GM12873 (cell line): ENCODE data around the gene GPR157.

Source experiments
- TF ChIP-seq, protein P1 (sequence below): IDR thresholded peaks from 2 replicates; pipeline ENCODE4 v1.5.1; 2012; ENCODE audit warnings: low read depth, mild to moderate bottlenecking, moderate library complexity, low read length, control low read depth; ENCODE audit not compliant: insufficient read depth; ENCODE audit errors: missing control alignments

Gene GPR157

GRCh38 chr1:9128520-9129265 is at the start of gene GPR157:
TSS of gene GPR157 (minus strand) at chr1:9129102. CDS start at chr1:9129027, 75 bp downstream.
- TF ChIP-seq, protein P1, sequence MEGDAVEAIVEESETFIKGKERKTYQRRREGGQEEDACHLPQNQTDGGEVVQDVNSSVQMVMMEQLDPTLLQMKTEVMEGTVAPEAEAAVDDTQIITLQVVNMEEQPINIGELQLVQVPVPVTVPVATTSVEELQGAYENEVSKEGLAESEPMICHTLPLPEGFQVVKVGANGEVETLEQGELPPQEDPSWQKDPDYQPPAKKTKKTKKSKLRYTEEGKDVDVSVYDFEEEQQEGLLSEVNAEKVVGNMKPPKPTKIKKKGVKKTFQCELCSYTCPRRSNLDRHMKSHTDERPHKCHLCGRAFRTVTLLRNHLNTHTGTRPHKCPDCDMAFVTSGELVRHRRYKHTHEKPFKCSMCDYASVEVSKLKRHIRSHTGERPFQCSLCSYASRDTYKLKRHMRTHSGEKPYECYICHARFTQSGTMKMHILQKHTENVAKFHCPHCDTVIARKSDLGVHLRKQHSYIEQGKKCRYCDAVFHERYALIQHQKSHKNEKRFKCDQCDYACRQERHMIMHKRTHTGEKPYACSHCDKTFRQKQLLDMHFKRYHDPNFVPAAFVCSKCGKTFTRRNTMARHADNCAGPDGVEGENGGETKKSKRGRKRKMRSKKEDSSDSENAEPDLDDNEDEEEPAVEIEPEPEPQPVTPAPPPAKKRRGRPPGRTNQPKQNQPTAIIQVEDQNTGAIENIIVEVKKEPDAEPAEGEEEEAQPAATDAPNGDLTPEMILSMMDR: no peak

DNA sequence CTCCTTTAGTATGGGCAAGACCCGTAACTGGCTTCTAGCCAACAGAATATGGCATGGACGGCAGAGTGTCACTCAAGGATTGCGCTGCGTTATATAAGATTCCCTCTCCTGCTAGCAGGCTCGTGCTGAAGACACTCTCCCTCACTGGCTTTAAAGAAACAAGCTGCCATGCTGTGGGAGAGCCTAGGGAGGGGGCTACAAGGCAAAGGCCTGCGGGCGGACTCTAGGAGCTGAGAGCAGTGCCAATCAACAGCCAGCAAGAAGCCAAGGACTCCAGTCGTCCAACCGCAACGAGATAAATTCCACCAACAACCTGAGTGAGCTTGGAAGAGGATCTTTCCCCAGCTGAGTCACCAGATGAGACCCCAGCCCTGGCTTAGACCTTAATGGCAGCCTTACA is 45.9 kb upstream of the GPR157 start:
- TF ChIP-seq, protein P1: no peak

GRCh38 chr1:9174243-9174642 is 45.3 kb upstream of the GPR157 start:
- TF ChIP-seq, protein P1: no peak

DNA sequence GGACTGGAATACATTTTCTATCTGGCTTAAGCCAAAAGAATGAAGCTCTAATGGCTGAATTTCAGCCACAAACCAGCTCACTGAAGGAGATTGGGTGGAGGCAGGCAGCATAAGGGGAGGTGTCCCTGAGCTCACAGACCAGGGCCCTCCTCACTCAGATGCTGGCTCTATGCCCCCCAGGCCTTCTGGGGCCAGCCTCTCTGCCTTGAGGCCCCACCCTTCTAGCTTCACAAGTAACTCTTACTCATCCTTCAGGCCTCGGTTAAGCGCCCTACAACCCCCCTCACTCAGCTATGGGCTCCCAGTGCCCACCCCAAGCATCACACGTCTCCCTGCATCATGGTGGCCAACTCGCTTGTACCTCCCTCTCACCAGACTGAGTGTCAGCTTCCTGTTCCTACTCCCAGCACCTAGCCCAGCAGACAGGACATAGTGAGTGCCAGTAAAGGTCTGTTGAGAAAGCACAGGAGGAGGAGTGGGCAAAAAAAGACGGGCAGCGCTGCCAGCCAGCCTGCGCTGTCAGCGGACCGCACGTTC is 40.8 kb upstream of the GPR157 start:
- TF ChIP-seq, protein P1: no peak

GRCh38 chr1:9167638-9168037 is 38.7 kb upstream of the GPR157 start:
- TF ChIP-seq, protein P1: no peak

DNA sequence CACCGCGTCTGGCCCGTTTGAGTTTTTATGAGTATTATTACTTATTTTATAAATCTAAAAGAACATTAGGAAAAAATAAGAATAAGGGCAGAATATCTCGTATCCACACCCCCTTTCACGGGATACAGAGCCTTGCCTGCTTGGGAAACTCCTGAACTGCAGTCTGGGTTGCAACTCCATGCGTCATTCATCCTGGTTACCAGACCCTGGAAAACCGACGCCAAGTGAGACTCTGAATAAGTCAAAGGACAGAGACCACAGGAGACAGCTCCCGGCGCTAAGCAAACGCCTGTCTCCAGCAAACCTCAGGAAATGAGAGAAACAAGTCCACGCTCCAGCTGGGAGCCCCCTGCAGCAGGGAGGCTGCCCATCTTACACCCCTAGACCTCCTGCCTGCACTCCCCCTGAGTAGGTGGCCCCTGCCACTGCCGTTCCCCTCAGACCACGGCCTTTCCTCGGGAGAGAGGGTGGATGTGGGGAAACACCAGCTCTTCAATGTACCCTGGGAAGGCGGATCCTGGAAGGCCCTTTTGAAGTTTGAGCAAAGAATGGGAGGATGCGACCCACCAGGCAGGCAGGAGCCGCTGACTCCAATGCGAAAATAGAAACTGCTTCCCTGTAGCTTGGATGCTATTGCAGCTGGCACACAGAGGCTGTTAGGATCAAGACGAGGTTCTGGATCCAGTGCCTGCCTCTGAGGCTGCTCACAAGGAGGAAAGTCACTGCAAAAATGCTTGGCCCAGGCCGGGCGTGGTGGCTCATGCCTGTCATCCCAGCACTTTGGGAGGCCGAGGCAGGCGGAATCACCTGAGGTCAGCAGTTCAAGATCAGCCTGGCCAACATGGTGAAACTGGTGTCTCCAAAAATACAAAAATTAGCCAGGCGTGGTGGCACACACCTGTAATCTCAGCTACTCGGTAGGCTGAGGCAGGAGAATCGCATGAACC is 37.7 kb upstream of the GPR157 start:
- TF ChIP-seq, protein P1: no peak

DNA sequence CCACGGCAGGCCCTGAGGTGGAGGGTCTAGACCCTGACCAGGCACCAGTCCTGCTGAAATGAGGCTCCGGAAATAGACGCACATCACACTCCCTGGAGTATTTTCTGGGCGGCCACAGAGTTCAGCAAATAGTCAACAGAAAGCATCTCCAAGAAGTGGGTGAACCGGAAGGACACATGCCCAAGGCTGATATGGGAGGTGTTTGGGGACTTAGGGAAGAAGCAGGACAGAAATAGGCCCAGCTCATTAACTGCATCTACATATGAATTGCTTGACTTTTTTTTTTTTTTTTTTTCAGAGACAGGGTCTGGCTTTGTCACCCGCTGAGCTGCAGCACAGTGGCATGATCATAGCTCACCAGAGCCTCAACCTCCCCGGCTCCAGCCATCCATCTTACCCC is 36.5 kb upstream of the GPR157 start:
- TF ChIP-seq, protein P1: no peak
